Activated CD8-positive, alpha-beta T cell treated with anti-CD3 and anti-CD28 coated beads for 36 hours (primary cell): ENCODE results near the gene NME9. TPM values are rescaled to one million over a fixed set of nuclear protein-coding genes. Genes with fewer than 3 reads are reported as not detected.

ENCODE experiments used
- ATAC-seq: fragments of 200-7000 bp; cut with Tn5 transposase; one replicate; pipeline ENCODE4 v1.10.0; 2021; ENCODE audit warnings: mild to moderate bottlenecking, moderate library complexity
- CTCF ChIA-PET: fragments of 350-600 bp; sonication (Branson Sonifier 250); formaldehyde crosslinking; loops from one replicate; lab custom pipeline; 2021; ENCODE audit warnings: antibody characterized with exemption; lab: Charles Lee
- POLR2A ChIA-PET: fragments of 350-600 bp; sonication (Branson Sonifier 250); formaldehyde crosslinking; loops from one replicate; lab custom pipeline; 2021; ENCODE audit warnings: antibody characterized with exemption; lab: Charles Lee
- DNase-seq: peaks from one replicate; pipeline ENCODE4 v3.0.0-alpha.2; 2020
- H3K27ac Mint-ChIP-seq: one replicate; pipeline ENCODE4 v1.8.0; 2021; ENCODE audit warnings: mild to moderate bottlenecking, mixed read lengths
- H3K27me3 Mint-ChIP-seq: one replicate; pipeline ENCODE4 v1.8.0; 2021; ENCODE audit warnings: mixed read lengths
- H3K36me3 Mint-ChIP-seq: one replicate; pipeline ENCODE4 v1.8.0; 2021; ENCODE audit warnings: low read depth, mixed read lengths
- H3K4me1 Mint-ChIP-seq: one replicate; pipeline ENCODE4 v1.8.0; 2021; ENCODE audit warnings: low read depth, mixed read lengths
- H3K4me3 Mint-ChIP-seq: one replicate; pipeline ENCODE4 v1.8.0; 2021; ENCODE audit warnings: mild to moderate bottlenecking, moderate library complexity, mixed read lengths
- H3K9me3 Mint-ChIP-seq: one replicate; pipeline ENCODE4 v1.8.0; 2021; ENCODE audit warnings: mixed read lengths
- intact Hi-C: fragments of 100-400 bp; cut with micrococcal nuclease; formaldehyde crosslinking; loops from one replicate; pipeline ENCODE4 v1.10.0; 2022
- total RNA-seq, 2 experiments: library from RNA; stranded (reverse); gene quantifications; one replicate each; pipeline ENCODE4 v1.2.3, GENCODE V29; 2021
- TF ChIP-seq, protein P1 (sequence below): fragments of 200-600 bp; IDR thresholded peaks from one replicate; pipeline ENCODE4 v1.8.0; 2022; ENCODE audit warnings: antibody characterized with exemption, mild to moderate bottlenecking

NME9 gene
- total RNA-seq, 2 experiments from 2014 or later: 0.45 TPM; not detected in 1

DNA sequence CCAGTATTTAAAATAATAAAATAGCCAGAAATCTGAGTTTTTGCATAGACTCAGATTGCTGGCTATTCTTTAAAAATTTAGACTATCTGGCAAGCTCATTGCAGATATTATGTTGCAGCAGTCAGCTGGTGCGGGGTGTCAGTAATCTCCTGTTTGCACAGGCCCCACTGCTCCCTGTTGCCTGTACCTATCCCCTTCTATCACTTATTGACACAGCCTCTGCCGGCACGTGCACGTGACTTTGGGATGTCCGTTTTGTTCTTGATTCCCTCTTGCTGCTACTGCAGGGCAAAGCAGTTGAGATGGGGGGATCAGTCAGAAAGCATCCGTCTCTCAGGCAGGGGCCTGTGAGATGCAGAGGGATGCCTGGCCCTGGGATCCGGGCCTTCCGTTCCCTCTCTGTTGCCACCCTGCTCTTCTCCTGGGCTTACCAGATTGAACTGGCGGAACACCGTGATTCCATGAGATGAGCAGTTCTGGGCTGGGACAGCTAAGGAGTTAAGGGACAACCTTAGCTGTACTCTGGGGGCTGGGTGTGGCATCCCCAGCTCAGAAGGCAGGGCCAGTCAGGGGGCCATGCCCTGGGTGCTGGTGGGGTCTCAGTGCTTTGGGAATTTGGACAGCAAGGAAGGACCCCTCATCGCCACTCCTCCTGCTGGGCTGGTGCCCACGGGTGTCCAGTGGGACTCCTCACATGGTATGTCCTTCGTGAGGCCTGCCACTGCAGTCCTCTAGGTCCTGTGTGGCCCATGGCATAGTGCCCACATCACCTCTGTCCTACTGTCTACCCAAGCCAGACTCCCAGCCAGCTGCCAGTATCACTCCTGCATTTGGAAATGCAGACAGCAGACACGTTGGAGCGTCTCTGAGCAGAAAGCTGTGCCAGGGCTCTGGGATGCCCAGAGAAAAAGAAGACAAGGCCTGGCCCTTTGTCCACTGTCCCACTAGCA, 30.5 kb upstream of the NME9 start:
- TF ChIP-seq, protein P1, sequence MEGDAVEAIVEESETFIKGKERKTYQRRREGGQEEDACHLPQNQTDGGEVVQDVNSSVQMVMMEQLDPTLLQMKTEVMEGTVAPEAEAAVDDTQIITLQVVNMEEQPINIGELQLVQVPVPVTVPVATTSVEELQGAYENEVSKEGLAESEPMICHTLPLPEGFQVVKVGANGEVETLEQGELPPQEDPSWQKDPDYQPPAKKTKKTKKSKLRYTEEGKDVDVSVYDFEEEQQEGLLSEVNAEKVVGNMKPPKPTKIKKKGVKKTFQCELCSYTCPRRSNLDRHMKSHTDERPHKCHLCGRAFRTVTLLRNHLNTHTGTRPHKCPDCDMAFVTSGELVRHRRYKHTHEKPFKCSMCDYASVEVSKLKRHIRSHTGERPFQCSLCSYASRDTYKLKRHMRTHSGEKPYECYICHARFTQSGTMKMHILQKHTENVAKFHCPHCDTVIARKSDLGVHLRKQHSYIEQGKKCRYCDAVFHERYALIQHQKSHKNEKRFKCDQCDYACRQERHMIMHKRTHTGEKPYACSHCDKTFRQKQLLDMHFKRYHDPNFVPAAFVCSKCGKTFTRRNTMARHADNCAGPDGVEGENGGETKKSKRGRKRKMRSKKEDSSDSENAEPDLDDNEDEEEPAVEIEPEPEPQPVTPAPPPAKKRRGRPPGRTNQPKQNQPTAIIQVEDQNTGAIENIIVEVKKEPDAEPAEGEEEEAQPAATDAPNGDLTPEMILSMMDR: no peak
- intact Hi-C loops: no loop called here
- H3K36me3 Mint-ChIP-seq: no peaks in the 10 kb centered on the region
- CTCF ChIA-PET: no interaction called here
- no peaks in the 10 kb centered on the region for H3K9me3 Mint-ChIP-seq
- no peak for DNase-seq
- no peaks in the 10 kb centered on the region for H3K4me1 Mint-ChIP-seq
- no peak overlapping the region for H3K27ac Mint-ChIP-seq
- no peak for ATAC-seq
- POLR2A ChIA-PET: no interaction called here
- no peaks in the 10 kb centered on the region for H3K27me3 Mint-ChIP-seq
- no peak overlapping the region for H3K4me3 Mint-ChIP-seq

DNA sequence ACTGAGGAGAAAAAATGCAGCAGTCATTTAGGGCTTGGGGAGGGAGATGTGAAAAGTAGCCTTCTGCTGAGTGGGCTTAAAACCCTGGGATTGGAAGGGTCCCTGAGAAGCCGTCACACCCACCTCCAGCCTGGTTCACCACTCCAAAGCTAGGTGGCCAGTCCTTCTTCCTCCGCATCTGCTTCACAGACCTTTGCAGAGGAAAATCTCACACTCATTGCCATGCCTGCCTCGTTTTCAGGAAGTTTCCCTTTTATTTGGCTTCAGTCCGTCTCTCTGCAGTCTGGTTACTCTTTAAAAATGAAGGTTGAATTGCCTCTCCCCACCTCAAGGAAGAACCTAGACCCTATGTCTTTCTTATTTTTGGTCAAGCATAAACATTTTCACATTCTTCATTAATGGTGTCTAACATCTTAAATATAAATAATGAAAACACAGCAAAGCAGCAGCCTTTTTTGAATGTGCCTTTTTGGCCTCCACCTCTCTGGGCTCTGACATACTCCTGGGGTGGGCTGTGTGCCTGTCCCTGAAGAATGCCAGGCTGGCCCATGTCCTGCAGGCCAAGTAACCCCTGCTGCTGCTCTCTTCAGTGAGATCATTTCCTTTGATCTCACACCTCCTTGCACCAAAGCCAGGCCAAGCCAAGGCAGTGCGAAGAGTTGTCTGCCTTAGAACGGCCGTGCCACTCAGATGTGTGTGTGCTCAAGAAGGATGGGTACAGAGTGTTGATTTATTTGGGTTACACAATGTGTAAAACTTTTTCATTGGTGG, 29.7 kb upstream of the NME9 start:
- no peaks in the 10 kb centered on the region for H3K27me3 Mint-ChIP-seq

DNA sequence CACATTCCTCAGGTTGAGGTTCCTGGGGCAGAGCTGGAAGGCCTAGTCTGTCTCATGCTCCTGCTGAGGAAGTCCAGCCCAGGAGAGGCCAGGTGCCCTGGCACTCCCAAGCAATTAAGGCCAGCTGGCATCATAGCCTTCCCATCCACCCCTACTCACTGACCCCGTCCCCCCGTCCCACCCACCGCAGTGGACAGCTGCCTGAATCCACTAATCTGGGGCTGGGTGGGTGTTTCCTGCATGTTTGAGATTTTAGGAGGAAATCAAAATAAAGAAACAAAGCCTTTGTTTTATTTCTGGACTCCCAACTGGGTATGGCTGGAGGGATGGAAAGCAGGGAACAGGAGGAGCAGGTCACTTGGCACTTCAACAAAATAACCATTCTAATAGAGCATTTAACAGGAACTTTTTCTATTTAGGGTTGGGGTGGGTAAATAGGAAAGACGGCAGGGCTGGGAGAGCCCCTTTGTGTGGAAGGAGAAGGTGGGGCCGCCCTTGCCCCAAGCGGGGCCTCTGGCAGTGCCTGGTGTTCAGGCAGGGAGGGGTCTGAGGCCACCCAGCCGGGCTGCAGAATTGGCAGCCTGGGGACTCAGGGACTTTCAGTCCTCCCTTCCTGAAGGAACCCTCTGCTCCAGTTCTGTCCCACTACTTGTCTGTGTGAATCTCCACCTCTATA, 27.2 kb upstream of the NME9 start:
- ChIA-PET CTCF (no interaction called here), POLR2A (no interaction called here)
- no peaks in the 10 kb centered on the region for H3K9me3 Mint-ChIP-seq
- TF ChIP-seq, protein P1: no peak
- H3K27me3 Mint-ChIP-seq: peaks cover under 1% of the 10 kb centered on the region
- no peak overlapping the region for H3K4me3 Mint-ChIP-seq
- no peak for DNase-seq
- ATAC-seq: no peak
- no peaks in the 10 kb centered on the region for H3K4me1 Mint-ChIP-seq
- intact Hi-C loops: no loop called here
- no peak overlapping the region for H3K27ac Mint-ChIP-seq
- H3K36me3 Mint-ChIP-seq: no peaks in the 10 kb centered on the region

More for the DNA sequence above, 29.7 kb upstream of the NME9 start:
- no peak for ATAC-seq
- Mint-ChIP-seq H3K9me3 (no peaks in the 10 kb centered on the region), H3K4me3 (no peak overlapping the region), H3K27ac (no peak overlapping the region), H3K36me3 (no peaks in the 10 kb centered on the region), H3K4me1 (no peaks in the 10 kb centered on the region)
- DNase-seq: no peak
- TF ChIP-seq, protein P1: no peak
- intact Hi-C loops: no loop called here
- ChIA-PET CTCF (interaction anchor here (1.1 kb wide), 1 partner anchor 23 kb away, joined by 3 read pairs; no protein-coding TSS in a partner anchor), POLR2A (interaction anchor here (0.8 kb wide), 1 partner anchor 11 kb away, joined by 4 read pairs; the partner anchor contains the start of gene MRAS)

DNA sequence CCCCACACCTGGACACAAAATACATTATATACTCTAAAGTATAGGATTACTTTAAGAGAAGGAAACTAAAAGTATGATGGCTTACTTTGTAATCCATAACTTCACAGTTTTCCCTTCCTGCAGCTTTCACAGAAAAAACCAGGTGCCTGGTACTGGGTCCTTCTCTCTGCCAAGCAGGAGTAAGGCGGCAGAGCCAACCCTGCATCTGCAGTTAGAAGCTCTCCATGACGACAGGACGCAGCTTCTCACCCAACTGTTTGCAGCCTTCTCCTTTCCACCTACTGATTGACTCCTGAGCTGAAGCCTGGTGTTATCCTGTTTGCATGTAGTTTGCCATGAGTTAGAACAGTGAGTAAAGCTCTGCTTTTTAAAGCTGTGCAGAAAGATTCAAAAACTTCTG, 25.4 kb upstream of the NME9 start:
- intact Hi-C loops: no loop called here
- peaks cover 9% of the 10 kb centered on the region for H3K27me3 Mint-ChIP-seq
- no peaks in the 10 kb centered on the region for H3K36me3 Mint-ChIP-seq
- H3K9me3 Mint-ChIP-seq: no peaks in the 10 kb centered on the region
- ATAC-seq (no peak), DNase-seq (no peak)
- ChIA-PET POLR2A (interaction anchor here (0.5 kb wide), 1 partner anchor 205 kb away, joined by 3 read pairs; no protein-coding TSS in a partner anchor), CTCF (interaction anchor here (0.8 kb wide), 1 partner anchor 273 kb away, joined by 3 read pairs; no protein-coding TSS in a partner anchor)
- TF ChIP-seq, protein P1: no peak
- no peak overlapping the region for H3K4me3 Mint-ChIP-seq
- H3K27ac Mint-ChIP-seq: no peak overlapping the region
- H3K4me1 Mint-ChIP-seq: no peaks in the 10 kb centered on the region
